Retina (tissue), 1 donor: ENCODE measurements around the gene NDE1.

Experiments used
- DNase-seq: peaks from one replicate; pipeline ENCODE4 v3.0.0-alpha.2; 2016

NDE1 gene

GRCh38 chr16:15739950-15740349, 89.9 kb downstream of the NDE1 start:
- no peak for DNase-seq

GRCh38 chr16:15741207-15741871, 91.3 kb downstream of the NDE1 start:
- DNase-seq: no peak

- no peak for DNase-seq
These were observed 92.7 kb downstream of the NDE1 start for GRCh38 chr16:15742716-15743115.

- DNase-seq: no peak
These were observed 93.6 kb downstream of the NDE1 start for GRCh38 chr16:15743657-15744056.

- DNase-seq: no peak
These were observed 96.3 kb downstream of the NDE1 start for GRCh38 chr16:15746332-15746731.

- no peak for DNase-seq
These were observed 97.9 kb downstream of the NDE1 start for GRCh38 chr16:15747937-15748336.

- no peak for DNase-seq
These were observed 98.6 kb downstream of the NDE1 start for GRCh38 chr16:15748654-15749053.

GRCh38 chr16:15749371-15749770, 99.3 kb downstream of the NDE1 start:
- no peak for DNase-seq

GRCh38 chr16:15749985-15750384, 99.9 kb downstream of the NDE1 start:
- DNase-seq: no peak

- DNase-seq: no peak
These were observed 101.9 kb downstream of the NDE1 start for GRCh38 chr16:15751940-15752339.

- no peak for DNase-seq
These were observed 102.9 kb downstream of the NDE1 start for GRCh38 chr16:15752717-15753488.

- no peak for DNase-seq
These were observed 104.9 kb downstream of the NDE1 start for GRCh38 chr16:15754821-15755534.

GRCh38 chr16:15757077-15757386, 107.0 kb downstream of the NDE1 start:
- DNase-seq: no peak

GRCh38 chr16:15757630-15758251, 107.7 kb downstream of the NDE1 start:
- DNase-seq: no peak

GRCh38 chr16:15759070-15759469, 109.0 kb downstream of the NDE1 start:
- DNase-seq: no peak

GRCh38 chr16:15760129-15760528, 110.1 kb downstream of the NDE1 start:
- no peak for DNase-seq

- no peak for DNase-seq
These were observed 114.1 kb downstream of the NDE1 start for GRCh38 chr16:15764112-15764511.

- DNase-seq: no peak
These were observed 115.1 kb downstream of the NDE1 start for GRCh38 chr16:15765116-15765515.

- peak; percentile 33 for DNase-seq
These were observed 115.8 kb downstream of the NDE1 start for GRCh38 chr16:15765880-15766279.

GRCh38 chr16:15766918-15767317, 116.9 kb downstream of the NDE1 start:
- DNase-seq: no peak

- no peak for DNase-seq
These were observed 118.2 kb downstream of the NDE1 start for GRCh38 chr16:15768201-15768600.

GRCh38 chr16:15769239-15769638, 119.2 kb downstream of the NDE1 start:
- DNase-seq: no peak

- DNase-seq: no peak
These were observed 120.1 kb downstream of the NDE1 start for GRCh38 chr16:15770107-15770506.

GRCh38 chr16:15770512-15770911, 120.5 kb downstream of the NDE1 start:
- DNase-seq: no peak
